Measurements from ENCODE around the gene LEUTX. TPM values are rescaled to one million over a fixed set of nuclear protein-coding genes. Genes with fewer than 3 reads are reported as not detected.

LEUTX gene
- total RNA-seq, 1 donor from 2014 or later = 1.6 TPM

- Mint-ChIP-seq H3K27me3 (ENCODE audit: unreplicated experiment) (peaks cover 16% of the 10 kb centered on the region), H3K9me3 (ENCODE audit: unreplicated experiment) (peaks cover 11% of the 10 kb centered on the region), H3K36me3 (ENCODE audit: unreplicated experiment) (peaks cover 24% of the 10 kb centered on the region), H3K4me1 (ENCODE audit: low read depth, unreplicated experiment) (peaks cover 28% of the 10 kb centered on the region), H3K27ac (ENCODE audit: unreplicated experiment) (peak overlapping the region; percentile 92), H3K4me3 (ENCODE audit: unreplicated experiment) (peak overlapping the region; percentile 64)
- no peak for DNase-seq
- TF ChIP-seq CTCF (IDR thresholded peaks at IDR 0.05; ENCODE audit: partially characterized antibody, unreplicated experiment) = no peak
Measured at GRCh38 chr19:39828654-39829032, 50.0 kb downstream of the LEUTX start.

GRCh38 chr19:39829702-39830275, 51.1 kb downstream of the LEUTX start:
- Mint-ChIP-seq H3K36me3 (ENCODE audit: unreplicated experiment) (peaks cover 24% of the 10 kb centered on the region), H3K27ac (ENCODE audit: unreplicated experiment) (peak overlapping the region; percentile 52), H3K4me1 (ENCODE audit: low read depth, unreplicated experiment) (peaks cover 35% of the 10 kb centered on the region), H3K27me3 (ENCODE audit: unreplicated experiment) (peaks cover 19% of the 10 kb centered on the region), H3K9me3 (ENCODE audit: unreplicated experiment) (peaks cover 14% of the 10 kb centered on the region), H3K4me3 (ENCODE audit: unreplicated experiment) (no peak overlapping the region)
- DNase-seq = no peak
- no peak for TF ChIP-seq CTCF (IDR thresholded peaks at IDR 0.05; ENCODE audit: partially characterized antibody, unreplicated experiment)

- Mint-ChIP-seq H3K27me3 (ENCODE audit: unreplicated experiment) (peaks cover 16% of the 10 kb centered on the region), H3K4me3 (ENCODE audit: unreplicated experiment) (no peak overlapping the region), H3K27ac (ENCODE audit: unreplicated experiment) (peak overlapping the region; percentile 48), H3K36me3 (ENCODE audit: unreplicated experiment) (peaks cover 24% of the 10 kb centered on the region), H3K9me3 (ENCODE audit: unreplicated experiment) (peaks cover 14% of the 10 kb centered on the region), H3K4me1 (ENCODE audit: low read depth, unreplicated experiment) (peaks cover 35% of the 10 kb centered on the region)
- DNase-seq = no peak
- no peak for TF ChIP-seq CTCF (IDR thresholded peaks at IDR 0.05; ENCODE audit: partially characterized antibody, unreplicated experiment)
Measured at GRCh38 chr19:39830406-39830805, 51.8 kb downstream of the LEUTX start.

- H3K4me1 Mint-ChIP-seq (ENCODE audit: low read depth, unreplicated experiment) = peaks cover 35% of the 10 kb centered on the region
- TF ChIP-seq CTCF (IDR thresholded peaks at IDR 0.05; ENCODE audit: partially characterized antibody, unreplicated experiment) = no peak
- no peak for DNase-seq
- H3K4me3 Mint-ChIP-seq (ENCODE audit: unreplicated experiment) = peak overlapping the region; percentile 30
- peak overlapping the region; percentile 22 for H3K27ac Mint-ChIP-seq (ENCODE audit: unreplicated experiment)
- H3K9me3 Mint-ChIP-seq (ENCODE audit: unreplicated experiment) = peaks cover 14% of the 10 kb centered on the region
- H3K36me3 Mint-ChIP-seq (ENCODE audit: unreplicated experiment) = peaks cover 24% of the 10 kb centered on the region
- H3K27me3 Mint-ChIP-seq (ENCODE audit: unreplicated experiment) = peaks cover 16% of the 10 kb centered on the region
Measured at GRCh38 chr19:39830847-39831246, 52.2 kb downstream of the LEUTX start.

GRCh38 chr19:39831679-39832078, 53.0 kb downstream of the LEUTX start:
- H3K27me3 Mint-ChIP-seq (ENCODE audit: unreplicated experiment) = peaks cover 16% of the 10 kb centered on the region
- peaks cover 24% of the 10 kb centered on the region for H3K36me3 Mint-ChIP-seq (ENCODE audit: unreplicated experiment)
- peak overlapping the region; percentile 96 for H3K27ac Mint-ChIP-seq (ENCODE audit: unreplicated experiment)
- peaks cover 14% of the 10 kb centered on the region for H3K9me3 Mint-ChIP-seq (ENCODE audit: unreplicated experiment)
- peaks cover 35% of the 10 kb centered on the region for H3K4me1 Mint-ChIP-seq (ENCODE audit: low read depth, unreplicated experiment)
- peak overlapping the region; percentile 99 for H3K4me3 Mint-ChIP-seq (ENCODE audit: unreplicated experiment)
- TF ChIP-seq CTCF (IDR thresholded peaks at IDR 0.05; ENCODE audit: partially characterized antibody, unreplicated experiment) = no peak
- DNase-seq = no peak
